Measurements from ENCODE around the gene VKORC1.

DNA sequence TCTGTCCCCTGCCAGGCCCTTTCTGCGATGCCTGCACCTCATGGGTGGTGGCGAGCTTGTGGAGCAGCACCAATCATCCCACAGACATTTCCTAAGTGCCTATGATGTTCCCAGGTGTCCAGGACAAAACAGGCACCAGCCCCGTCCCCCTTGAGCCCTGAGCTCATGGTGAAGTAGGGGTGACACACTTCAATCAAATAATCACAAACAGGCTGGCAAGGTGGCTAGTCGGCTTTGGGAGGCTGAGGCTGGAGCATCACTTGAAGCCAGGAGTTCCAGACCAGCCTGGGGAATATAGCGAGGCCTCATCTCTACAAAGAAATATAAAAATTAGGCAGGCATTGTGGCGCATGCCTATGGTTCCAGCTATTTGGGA is 41.7 kb upstream of the VKORC1 start:
- TF ChIP-seq, protein P1, sequence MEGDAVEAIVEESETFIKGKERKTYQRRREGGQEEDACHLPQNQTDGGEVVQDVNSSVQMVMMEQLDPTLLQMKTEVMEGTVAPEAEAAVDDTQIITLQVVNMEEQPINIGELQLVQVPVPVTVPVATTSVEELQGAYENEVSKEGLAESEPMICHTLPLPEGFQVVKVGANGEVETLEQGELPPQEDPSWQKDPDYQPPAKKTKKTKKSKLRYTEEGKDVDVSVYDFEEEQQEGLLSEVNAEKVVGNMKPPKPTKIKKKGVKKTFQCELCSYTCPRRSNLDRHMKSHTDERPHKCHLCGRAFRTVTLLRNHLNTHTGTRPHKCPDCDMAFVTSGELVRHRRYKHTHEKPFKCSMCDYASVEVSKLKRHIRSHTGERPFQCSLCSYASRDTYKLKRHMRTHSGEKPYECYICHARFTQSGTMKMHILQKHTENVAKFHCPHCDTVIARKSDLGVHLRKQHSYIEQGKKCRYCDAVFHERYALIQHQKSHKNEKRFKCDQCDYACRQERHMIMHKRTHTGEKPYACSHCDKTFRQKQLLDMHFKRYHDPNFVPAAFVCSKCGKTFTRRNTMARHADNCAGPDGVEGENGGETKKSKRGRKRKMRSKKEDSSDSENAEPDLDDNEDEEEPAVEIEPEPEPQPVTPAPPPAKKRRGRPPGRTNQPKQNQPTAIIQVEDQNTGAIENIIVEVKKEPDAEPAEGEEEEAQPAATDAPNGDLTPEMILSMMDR (IDR thresholded peaks at IDR 0.05), result no peak
- no peak for TF ChIP-seq POLR2A (IDR thresholded peaks at IDR 0.05)

Data from Peyer's patch (tissue), 4 donors.